NCI-H2107 (cell line): ENCODE results near the gene UBXN2A.
"Not testable (repeated sequence)": the region's sequence is repeated elsewhere in the genome, so short reads cannot be mapped to it uniquely, and the experiment has no call there.

Experiments used
- DNase-seq: peaks from one replicate; lab custom pipeline; 2025; lab: John Stamatoyannopoulos, UW

UBXN2A gene

DNA sequence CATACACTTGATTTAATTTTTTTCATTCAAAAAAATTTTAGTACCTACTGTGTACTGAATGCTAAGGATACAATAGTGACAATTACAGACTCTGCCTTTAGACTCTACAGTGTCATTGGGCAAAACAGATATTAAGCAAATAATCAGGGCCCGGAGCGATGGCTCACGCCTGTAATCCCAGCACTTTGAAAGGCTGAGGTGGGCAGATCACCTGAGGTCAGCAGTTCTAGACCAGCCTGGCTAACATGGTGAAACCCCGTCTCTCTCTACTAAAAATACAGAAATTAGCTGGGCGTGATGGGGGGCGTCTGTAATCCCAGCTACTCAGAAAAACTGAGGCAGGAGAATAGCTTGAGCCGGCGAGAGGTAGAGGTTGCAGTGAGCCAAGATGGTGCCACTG, 1.4 kb downstream of the UBXN2A start:
- no peak for DNase-seq

- DNase-seq, result no peak
These were observed 3.4 kb downstream of the UBXN2A start for GRCh38 chr2:23943666-23944065.

GRCh38 chr2:23944527-23944926, 4.3 kb downstream of the UBXN2A start:
- no peak for DNase-seq

- DNase-seq, result no peak
These were observed 4.7 kb downstream of the UBXN2A start for GRCh38 chr2:23944976-23945375.

DNA sequence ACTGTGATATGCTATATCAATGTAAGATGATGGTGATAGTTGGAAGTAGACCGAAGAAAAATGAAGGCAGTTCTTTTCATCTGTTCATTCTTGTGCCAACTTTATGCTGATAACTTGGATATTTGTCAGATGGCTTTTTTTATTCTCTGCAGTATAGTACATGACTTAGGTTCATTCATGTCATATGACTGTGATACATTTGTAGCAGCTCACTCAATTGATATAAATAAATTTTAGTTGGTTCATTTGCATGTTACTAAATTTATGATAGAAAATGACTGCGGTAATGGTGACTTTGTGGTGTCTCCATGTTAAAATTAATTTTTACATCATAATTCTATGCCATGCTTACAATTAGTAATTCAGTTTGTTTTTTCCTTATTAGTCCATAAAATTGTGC, 7.1 kb downstream of the UBXN2A start:
- no peak for DNase-seq

DNA sequence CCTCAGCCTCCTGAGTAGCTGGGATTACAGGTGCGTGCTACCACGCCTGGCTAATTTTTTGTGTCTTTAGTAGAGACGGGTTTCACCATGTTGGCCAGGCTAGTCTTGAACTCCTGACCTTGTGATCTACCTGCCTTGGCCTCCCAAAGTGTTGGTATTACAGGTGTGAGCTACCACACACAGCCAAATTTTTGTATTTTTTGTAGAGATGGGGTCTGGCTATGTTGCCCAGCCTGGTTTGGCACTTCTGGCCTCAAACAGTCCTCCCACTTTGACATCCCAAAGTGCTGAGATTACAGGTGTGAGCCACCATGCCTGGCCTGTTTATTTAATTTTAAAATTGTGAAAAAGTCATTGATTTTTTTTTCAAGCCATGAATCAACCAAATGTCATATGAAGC, 12.3 kb downstream of the UBXN2A start:
- not testable (repeated sequence) for DNase-seq

- DNase-seq, result no peak
These were observed 13.4 kb downstream of the UBXN2A start for GRCh38 chr2:23953625-23954024.

- DNase-seq, result no peak
These were observed 14.2 kb downstream of the UBXN2A start for GRCh38 chr2:23954325-23955014.

- no peak for DNase-seq
These were observed 27.6 kb downstream of the UBXN2A start for GRCh38 chr2:23967846-23968245.

- no peak for DNase-seq
These were observed 36.6 kb downstream of the UBXN2A start for GRCh38 chr2:23976883-23977282.

DNA sequence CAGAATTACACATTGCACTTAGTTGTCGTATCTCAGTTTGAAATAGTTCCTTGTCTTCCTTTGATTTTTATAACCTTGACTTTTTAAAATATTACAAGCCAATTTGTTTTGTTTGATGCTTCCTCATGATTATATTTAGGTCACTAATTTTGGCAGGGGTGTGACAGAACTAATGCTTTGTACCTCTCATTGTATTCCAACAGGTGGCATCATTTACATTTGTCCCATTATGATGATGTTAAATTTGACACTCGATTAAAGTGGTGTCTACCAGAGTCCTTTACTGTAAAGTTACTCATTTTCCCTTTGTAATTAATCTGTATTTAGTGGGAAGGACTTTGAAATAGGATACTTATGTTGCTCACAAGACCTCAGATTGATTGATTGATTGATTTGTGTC, 48.1 kb downstream of the UBXN2A start:
- no peak for DNase-seq

DNA sequence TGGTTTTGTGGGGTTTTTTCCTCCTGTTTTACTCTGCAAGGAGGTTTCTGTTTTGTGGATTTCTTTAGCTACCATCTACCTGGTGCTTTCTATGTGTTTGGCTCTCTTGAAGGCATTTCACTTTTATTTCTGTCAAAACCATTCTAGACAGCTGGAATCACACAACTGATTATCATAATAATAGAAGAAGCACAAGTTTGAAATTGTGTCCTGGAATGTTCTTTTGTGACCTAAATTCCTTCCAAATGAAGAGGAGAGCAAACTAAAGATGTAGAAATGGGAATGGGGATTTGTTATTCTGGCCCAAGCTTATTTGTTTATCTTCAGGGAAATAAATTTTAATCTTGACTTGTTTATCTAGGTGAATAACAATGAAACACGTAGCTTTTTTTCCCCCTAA, 52.7 kb downstream of the UBXN2A start:
- no peak for DNase-seq

DNA sequence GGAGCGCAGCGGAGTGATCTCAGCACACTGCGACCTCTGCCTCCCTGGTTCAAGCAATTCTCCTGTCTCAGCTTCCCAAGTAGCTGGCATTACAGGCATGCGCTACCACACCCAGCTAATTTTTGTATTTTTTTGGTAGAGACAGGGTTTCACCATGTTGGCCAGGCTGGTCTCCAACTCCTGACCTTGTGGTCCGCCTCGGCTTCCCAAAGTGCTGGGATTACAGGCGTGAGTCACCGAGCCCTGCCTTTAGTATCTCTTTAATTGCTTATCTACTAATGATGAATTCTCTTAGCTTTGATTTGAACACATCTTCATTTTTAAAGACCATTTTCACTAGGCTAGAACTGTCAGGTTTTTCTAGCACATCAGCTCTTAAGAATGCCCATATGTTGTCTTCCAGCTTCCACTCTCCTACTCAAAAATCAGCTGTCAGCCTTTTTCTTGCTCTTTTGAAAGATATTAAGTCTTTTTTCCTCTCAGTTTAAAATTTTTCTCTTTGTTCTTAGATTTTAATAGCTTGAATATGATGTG, 53.5 kb downstream of the UBXN2A start:
- DNase-seq, result no peak

GRCh38 chr2:23994567-23994966, 54.3 kb downstream of the UBXN2A start:
- DNase-seq, result no peak

GRCh38 chr2:24007693-24008092, 67.4 kb downstream of the UBXN2A start:
- DNase-seq, result no peak

- DNase-seq, result no peak
These were observed 68.6 kb downstream of the UBXN2A start for GRCh38 chr2:24008672-24009366.

DNA sequence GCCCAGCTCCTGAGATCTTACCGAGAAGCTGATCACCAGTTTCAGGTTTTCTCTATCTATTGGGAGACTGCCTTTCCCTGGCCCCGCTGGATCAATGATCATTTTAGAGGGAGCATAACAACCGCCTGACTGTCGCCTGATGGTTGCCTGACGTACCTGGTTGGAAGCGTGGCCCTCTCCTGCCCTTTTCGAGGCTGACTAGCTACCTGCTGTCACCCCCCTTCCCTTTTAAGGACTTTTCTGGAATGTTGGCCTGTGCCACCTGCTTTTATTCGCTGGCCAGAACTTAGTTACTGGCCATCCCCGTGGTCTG, 69.1 kb downstream of the UBXN2A start:
- no peak for DNase-seq

DNA sequence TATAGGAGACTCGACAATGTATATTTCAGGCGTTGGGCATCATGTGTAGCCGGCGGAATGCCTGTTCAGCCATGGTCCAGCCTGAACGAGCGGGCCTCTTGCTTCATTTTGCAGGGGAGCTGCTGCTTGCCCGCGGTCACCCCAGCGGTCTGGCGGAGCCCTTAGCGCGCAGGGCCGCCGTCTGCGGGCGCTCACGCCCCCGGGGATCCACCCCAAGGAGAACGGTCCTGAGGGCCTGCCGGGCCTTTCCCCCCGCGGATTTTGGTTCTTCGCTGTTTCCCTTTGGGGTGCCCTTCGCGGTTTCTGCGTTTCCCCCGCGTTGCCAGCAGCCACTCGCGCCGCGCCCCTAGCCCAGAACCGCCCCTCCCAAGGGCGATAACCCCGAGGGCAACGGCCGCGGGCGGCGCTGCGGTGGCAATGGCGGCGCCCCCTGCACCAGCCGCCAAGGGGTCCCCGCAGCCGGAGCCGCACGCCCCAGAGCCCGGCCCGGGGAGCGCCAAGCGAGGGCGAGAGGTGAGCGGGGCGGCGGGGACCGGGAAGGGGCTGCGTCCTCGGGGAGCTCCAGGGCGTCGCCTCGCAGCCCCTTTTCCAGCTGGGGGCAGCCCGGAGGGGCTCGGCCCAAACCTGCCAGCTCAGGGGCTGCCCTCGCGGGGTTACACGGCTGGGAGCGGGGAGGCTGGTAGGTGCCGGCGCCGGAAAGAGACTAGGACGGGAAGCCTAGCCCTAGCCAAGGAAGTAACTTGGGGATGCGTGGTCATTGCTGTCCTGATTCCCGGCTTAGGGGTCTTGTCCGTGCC, 69.6 kb downstream of the UBXN2A start, which contains the start of gene MFSD2B:
Gene MFSD2B, plus strand, starts transcription at position 406 of the 797 bp plus-strand sequence. Its CDS starts 12 bp downstream, at position 418.
- DNase-seq, result no peak

DNA sequence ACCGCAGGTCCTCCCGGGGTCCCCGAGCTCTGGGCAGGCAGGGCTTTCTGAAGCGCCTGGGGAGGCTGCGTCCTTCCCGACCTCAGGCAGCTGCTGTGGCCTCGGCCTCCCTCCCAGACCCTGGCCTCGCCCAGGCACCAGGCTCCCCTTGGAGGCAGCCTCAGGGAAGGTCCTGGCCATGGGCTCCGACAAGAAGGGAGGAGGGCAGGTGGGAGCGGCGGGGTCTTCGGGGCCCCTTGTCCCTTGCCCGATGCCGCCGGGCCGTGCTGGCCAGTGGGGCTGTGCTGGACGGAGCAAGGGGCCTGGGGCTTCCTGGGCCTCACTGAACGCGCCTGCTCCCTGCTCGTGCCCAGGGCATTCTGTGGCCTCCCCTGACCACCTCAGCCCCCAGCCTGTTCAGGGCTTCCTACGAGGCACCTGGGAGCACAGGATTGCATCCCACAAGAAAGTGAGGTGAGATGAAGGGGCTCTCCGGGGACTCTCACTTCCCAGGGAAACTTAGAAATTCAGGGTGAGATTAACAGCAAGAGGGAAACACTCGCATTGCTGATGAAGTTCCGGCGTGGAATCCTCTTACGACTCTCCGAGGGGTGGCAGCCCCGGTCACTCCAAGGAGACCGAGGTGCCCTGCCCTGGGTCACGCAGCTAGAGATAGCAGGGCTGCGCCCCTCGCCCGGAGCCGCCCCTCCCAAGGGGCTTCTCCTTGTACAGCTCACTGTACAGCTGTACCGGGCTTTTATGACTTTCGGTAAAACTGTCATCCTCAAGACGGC, 70.4 kb downstream of the UBXN2A start:
- DNase-seq, result no peak

- DNase-seq, result no peak
These were observed 71.2 kb downstream of the UBXN2A start for GRCh38 chr2:24011250-24012104.
